ENCODE results near the gene FAM135A.

GRCh38 chr6:70551566-70551965 lies 138.3 kb downstream of the FAM135A start:
- no peak for TF ChIP-seq CTCF (IDR thresholded peaks at IDR 0.05; ENCODE audit: low read length)
- no peak for TF ChIP-seq EZH2 (IDR thresholded peaks at IDR 0.05; ENCODE audit: borderline replicate concordance, low read length)

All from OCI-LY1 (cell line).